NT2/D1 (cell line): ENCODE data around the gene TEC.

Experiments
- DNase-seq: peaks from one replicate; pipeline ENCODE4 v3.0.0-alpha.2; 2011; ENCODE audit warnings: low read depth, low spot score
- H3K27me3 ChIP-seq: 2 replicates; pipeline ENCODE4 v1.6.0; 2011; ENCODE audit warnings: mild to moderate bottlenecking; ENCODE audit not compliant: insufficient read length, insufficient read depth
- H3K36me3 ChIP-seq: 2 replicates; pipeline ENCODE4 v1.6.1; 2011; ENCODE audit warnings: mild to moderate bottlenecking, low read length, mixed read lengths; ENCODE audit not compliant: insufficient read depth, insufficient read length
- H3K4me1 ChIP-seq: 2 replicates; pipeline ENCODE4 v1.5.1; 2011; ENCODE audit not compliant: insufficient read depth, insufficient read length
- H3K4me3 ChIP-seq: 2 replicates; pipeline ENCODE4 v1.5.1; 2011; ENCODE audit warnings: low read depth; ENCODE audit not compliant: insufficient read length
- H3K9ac ChIP-seq: 2 replicates; pipeline ENCODE4 v1.6.0; 2011; ENCODE audit warnings: low read depth; ENCODE audit not compliant: insufficient read length
- H3K9me3 ChIP-seq: 2 replicates; pipeline ENCODE4 v1.5.1; 2011; ENCODE audit warnings: mild to moderate bottlenecking, low read length; ENCODE audit not compliant: insufficient read depth
- SUZ12 ChIP-seq: IDR thresholded peaks from 2 replicates; pipeline ENCODE4 v1.6.1; 2011; ENCODE audit not compliant: insufficient read length, insufficient read depth; ENCODE audit errors: extremely low read depth
- YY1 ChIP-seq: IDR thresholded peaks from 2 replicates; pipeline ENCODE4 v1.6.1; 2011; ENCODE audit not compliant: insufficient read length, insufficient read depth
- ZNF274 ChIP-seq: IDR thresholded peaks from 2 replicates; pipeline ENCODE4 v1.6.1; 2011; ENCODE audit warnings: mild to moderate bottlenecking, low read depth, low read length

The TEC gene

GRCh38 chr4:48118081-48118480 is 151.6 kb downstream of the TEC start:
- Histone ChIP-seq H3K9ac (no peak overlapping the region), H3K9me3 (no peaks in the 10 kb centered on the region), H3K27me3 (no peaks in the 10 kb centered on the region), H3K36me3 (no peaks in the 10 kb centered on the region), H3K4me1 (peaks cover 2% of the 10 kb centered on the region), H3K4me3 (no peak overlapping the region)
- TF ChIP-seq SUZ12 (no peak), YY1 (no peak), ZNF274 (no peak)
- no peak for DNase-seq

DNA sequence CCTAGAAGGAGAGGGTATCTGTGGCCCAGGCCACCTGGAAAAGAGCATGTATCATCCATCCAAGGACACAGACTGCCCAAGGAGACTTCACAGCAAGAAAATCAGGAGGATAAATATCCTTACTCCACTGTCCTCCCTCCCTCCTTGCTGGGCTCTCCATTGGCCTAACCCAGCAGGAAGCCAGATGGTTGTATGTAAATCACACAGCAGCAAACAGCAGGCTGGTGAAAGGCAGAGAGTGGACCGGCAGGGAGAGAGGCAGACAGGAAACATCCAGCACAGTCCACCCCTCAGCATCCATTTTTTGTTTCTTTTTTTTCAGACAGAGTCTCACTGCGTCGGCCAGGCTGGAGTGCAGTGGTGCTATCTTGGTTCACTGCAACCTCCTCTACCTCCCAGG is 153.1 kb downstream of the TEC start:
- H3K9me3 ChIP-seq = no peaks in the 10 kb centered on the region
- H3K9ac ChIP-seq = no peak overlapping the region
- TF ChIP-seq ZNF274 (no peak), YY1 (no peak), SUZ12 (no peak)
- no peaks in the 10 kb centered on the region for H3K27me3 ChIP-seq
- no peak overlapping the region for H3K4me3 ChIP-seq
- H3K36me3 ChIP-seq = no peaks in the 10 kb centered on the region
- peaks cover 5% of the 10 kb centered on the region for H3K4me1 ChIP-seq
- no peak for DNase-seq

- no peak for TF ChIP-seq SUZ12
- no peak for TF ChIP-seq ZNF274
- TF ChIP-seq YY1 = no peak
- no peaks in the 10 kb centered on the region for H3K27me3 ChIP-seq
- H3K4me1 ChIP-seq = peaks cover 5% of the 10 kb centered on the region
- no peak overlapping the region for H3K9ac ChIP-seq
- no peak overlapping the region for H3K4me3 ChIP-seq
- no peaks in the 10 kb centered on the region for H3K36me3 ChIP-seq
- no peaks in the 10 kb centered on the region for H3K9me3 ChIP-seq
- no peak for DNase-seq
Observed at GRCh38 chr4:48114412-48114811, 155.2 kb downstream of the TEC start.

DNA sequence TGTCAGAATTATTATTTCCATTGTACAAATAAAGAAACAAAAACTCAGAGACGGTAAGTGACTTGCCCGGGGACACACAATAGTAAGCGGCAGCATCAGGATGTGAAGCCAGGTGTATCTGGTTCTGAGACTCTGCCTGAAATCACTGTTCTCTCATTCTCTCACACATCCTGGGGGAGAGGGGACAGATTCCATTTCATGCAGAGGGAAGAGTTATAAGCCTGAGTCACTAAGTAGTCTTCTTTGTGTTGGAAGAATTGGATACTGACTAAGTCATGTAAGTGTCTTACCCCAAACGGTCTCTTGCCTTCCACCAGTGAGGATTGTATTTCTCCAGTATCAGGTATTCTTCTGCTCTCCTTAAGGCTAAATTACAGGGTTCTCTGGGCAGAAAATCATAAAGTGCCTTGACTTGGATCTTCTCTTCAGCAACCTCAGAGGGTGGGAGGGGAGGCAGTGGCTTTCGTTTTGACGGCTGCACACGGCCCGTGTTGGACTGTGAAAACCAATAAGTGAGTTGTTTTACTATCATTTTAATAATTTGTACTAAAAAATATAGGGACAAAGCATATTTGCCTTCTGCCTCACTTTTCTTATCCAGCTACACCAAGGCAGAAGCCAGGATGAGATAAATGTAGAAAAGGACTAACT is 157.5 kb downstream of the TEC start:
- Histone ChIP-seq H3K9ac (no peak overlapping the region), H3K4me1 (peaks cover 5% of the 10 kb centered on the region), H3K36me3 (no peaks in the 10 kb centered on the region), H3K4me3 (no peak overlapping the region), H3K27me3 (no peaks in the 10 kb centered on the region), H3K9me3 (no peaks in the 10 kb centered on the region)
- TF ChIP-seq ZNF274 (no peak), YY1 (no peak), SUZ12 (no peak)
- no peak for DNase-seq

DNA sequence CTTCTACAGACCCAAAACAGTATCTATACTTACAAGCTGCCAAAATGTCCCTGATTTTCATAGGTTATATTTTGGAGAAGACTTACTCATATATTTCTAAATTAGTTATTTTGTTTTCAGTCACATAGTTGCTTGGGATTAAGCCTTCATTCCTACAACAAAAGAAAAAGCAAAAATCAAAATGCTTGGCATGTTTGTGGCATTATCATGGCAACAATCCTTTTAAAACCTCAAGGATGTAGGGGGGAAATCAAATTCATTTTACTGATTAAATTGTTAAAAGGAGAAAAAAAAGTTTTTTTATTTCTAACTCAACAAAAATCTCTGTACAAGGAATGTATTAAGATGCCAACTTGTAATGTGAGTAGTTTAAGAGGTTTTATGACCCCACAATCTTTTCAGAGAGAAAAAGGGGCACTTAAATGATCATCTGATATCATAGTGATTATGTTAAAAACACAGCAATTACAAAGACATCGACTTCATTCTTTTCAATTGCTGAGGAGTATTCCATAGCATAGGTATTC is 159.1 kb downstream of the TEC start:
- TF ChIP-seq YY1 (no peak), SUZ12 (no peak), ZNF274 (no peak)
- Histone ChIP-seq H3K27me3 (no peaks in the 10 kb centered on the region), H3K9me3 (no peaks in the 10 kb centered on the region), H3K36me3 (no peaks in the 10 kb centered on the region), H3K9ac (no peak overlapping the region), H3K4me1 (peaks cover 3% of the 10 kb centered on the region), H3K4me3 (no peak overlapping the region)
- no peak for DNase-seq

- no peaks in the 10 kb centered on the region for H3K27me3 ChIP-seq
- H3K9me3 ChIP-seq = no peaks in the 10 kb centered on the region
- peaks cover 3% of the 10 kb centered on the region for H3K4me1 ChIP-seq
- H3K36me3 ChIP-seq = no peaks in the 10 kb centered on the region
- no peak overlapping the region for H3K9ac ChIP-seq
- TF ChIP-seq SUZ12 (no peak), YY1 (no peak)
- DNase-seq = no peak
- H3K4me3 ChIP-seq = no peak overlapping the region
Observed at GRCh38 chr4:48109413-48110263, 160.0 kb downstream of the TEC start.

DNA sequence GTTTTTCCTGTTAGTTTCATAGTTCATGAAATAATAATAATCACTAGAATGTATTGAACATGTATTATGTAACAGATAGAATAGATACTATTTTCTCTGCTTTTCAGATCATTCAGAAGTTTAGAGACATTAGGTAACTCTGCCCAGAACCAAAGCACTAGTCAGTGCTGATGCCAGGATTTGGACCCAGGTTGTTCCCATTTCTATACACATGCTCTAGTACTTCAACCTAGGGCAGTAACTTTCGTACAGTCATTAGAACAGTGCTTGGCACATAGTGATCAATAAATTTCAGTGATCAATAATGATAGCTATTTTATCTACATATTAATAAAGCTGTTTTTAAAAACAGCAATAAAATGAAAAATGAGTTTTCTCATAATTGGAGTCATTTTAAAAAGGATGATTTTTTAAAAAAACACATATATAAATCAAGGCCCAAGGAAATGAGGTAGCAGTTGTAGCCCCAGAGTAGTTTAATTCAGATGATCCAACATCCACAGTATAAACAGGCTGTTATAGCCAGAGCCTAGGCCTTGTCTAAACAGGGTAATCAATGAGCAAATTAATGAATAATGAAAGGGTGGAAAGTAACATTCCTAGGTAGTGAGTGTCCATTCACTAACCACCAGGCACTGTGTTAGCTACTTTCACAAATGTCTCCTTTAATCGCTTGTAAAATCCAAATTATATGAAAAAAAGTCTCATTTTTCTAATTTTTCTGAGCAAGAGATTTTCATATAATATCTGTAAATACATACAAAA is 161.1 kb downstream of the TEC start:
- no peak overlapping the region for H3K4me3 ChIP-seq
- no peak for DNase-seq

More for the DNA sequence above, 161.1 kb downstream of the TEC start:
- Histone ChIP-seq H3K36me3 (no peaks in the 10 kb centered on the region), H3K9ac (no peak overlapping the region), H3K9me3 (no peaks in the 10 kb centered on the region), H3K4me1 (peaks cover 3% of the 10 kb centered on the region), H3K27me3 (no peaks in the 10 kb centered on the region)
- no peak for TF ChIP-seq ZNF274
- no peak for TF ChIP-seq SUZ12
- no peak for TF ChIP-seq YY1
